ENCODE data around the gene TP53I13. TPM values are rescaled to one million over a fixed set of nuclear protein-coding genes. Genes with fewer than 3 reads are reported as not detected.

Gene TP53I13
- total and polyA plus RNA-seq, 2 of the 13 experiments (the other 11 are each of a cell fraction or from before 2014, with no cell fraction given) = 16.9 to 25.7 TPM

GRCh38 chr17:29579866-29580771 lies 11.6 kb downstream of the TP53I13 start (continued):
- TF ChIP-seq, protein P1, sequence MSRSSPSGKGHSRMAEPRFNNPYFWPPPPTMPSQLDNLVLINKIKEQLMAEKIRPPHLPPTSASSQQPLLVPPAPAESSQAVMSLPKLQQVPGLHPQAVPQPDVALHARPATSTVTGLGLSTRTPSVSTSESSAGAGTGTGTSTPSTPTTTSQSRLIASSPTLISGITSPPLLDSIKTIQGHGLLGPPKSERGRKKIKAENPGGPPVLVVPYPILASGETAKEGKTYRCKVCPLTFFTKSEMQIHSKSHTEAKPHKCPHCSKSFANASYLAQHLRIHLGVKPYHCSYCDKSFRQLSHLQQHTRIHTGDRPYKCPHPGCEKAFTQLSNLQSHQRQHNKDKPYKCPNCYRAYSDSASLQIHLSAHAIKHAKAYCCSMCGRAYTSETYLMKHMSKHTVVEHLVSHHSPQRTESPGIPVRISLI (CRISPR knock-in tag; IDR thresholded peaks at IDR 0.05; ENCODE audit: borderline replicate concordance) = no peak
- TF ChIP-seq SAP130 (CRISPR knock-in tag; IDR thresholded peaks at IDR 0.05; ENCODE audit: low read depth) (peak; percentile 50), FOXO1 (CRISPR knock-in tag; IDR thresholded peaks at IDR 0.05) (peak; percentile 15; the same call in 1 of the 2 replicates), TBL1XR1 (IDR thresholded peaks at IDR 0.05; ENCODE audit: borderline replicate concordance, low read length, partially characterized antibody) (no peak), RBAK (CRISPR knock-in tag; IDR thresholded peaks at IDR 0.05) (no peak), ZNF331 (CRISPR knock-in tag; IDR thresholded peaks at IDR 0.05) (0 out of 2 replicates have a peak, but pooled peaks have one; percentile 13), HMGA1 (CRISPR knock-in tag; conservative IDR thresholded peaks at IDR 0.05) (no peak), NFKBIZ (CRISPR knock-in tag; IDR thresholded peaks at IDR 0.05) (no peak), PPARG (CRISPR knock-in tag; conservative IDR thresholded peaks at IDR 0.05) (no peak), ZNF629 (CRISPR knock-in tag; conservative IDR thresholded peaks at IDR 0.05) (no peak), ZHX1 (CRISPR knock-in tag; IDR thresholded peaks at IDR 0.05; ENCODE audit: low read depth) (no peak), JARID2 (CRISPR knock-in tag; IDR thresholded peaks at IDR 0.05; ENCODE audit: insufficient replicate concordance) (no peak), HES4 (CRISPR knock-in tag; IDR thresholded peaks at IDR 0.05; ENCODE audit: borderline replicate concordance) (no peak), SSRP1 (CRISPR knock-in tag; IDR thresholded peaks at IDR 0.05) (no peak), CTCF (CRISPR knock-in tag; IDR thresholded peaks at IDR 0.05) (peak; percentile 96), CHD2 (IDR thresholded peaks at IDR 0.05; ENCODE audit: low read depth, low read length) (no peak), YY1 (IDR thresholded peaks at IDR 0.05; ENCODE audit: insufficient read depth, insufficient replicate concordance, low read depth, low read length) (peak; percentile 45), GLMP (CRISPR knock-in tag; IDR thresholded peaks at IDR 0.05; ENCODE audit: borderline replicate concordance) (no peak), PAWR (CRISPR knock-in tag; IDR thresholded peaks at IDR 0.05; ENCODE audit: borderline replicate concordance) (no peak), KDM5B (CRISPR knock-in tag; IDR thresholded peaks at IDR 0.05; ENCODE audit: borderline replicate concordance) (no peak)
- TF ChIP-seq, protein P2, sequence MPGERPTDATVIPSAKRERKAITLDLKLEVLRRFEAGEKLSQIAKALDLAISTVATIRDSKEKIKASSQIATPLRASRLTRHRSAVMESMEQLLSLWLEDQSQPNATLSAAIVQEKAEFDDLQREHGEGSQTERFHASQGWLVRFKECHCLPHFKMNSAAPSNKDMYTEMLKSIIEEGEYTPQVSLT (CRISPR knock-in tag; IDR thresholded peaks at IDR 0.05; ENCODE audit: borderline replicate concordance, low read depth) = no peak

Data from HepG2 (cell line).